ENCODE measurements around the gene COMT. TPM values are rescaled to one million over a fixed set of nuclear protein-coding genes. Genes with fewer than 3 reads are reported as not detected.

Gene COMT
- total RNA-seq, 1 experiment from 2014 or later: 108 TPM

- CTCF ChIA-PET: no interaction called here
- H3K36me3 ChIP-seq (ENCODE audit: control insufficient read depth, insufficient read depth, low read length): no peaks in the 10 kb centered on the region; the same call in 1 of the 2 replicates
- intact Hi-C loops (cut with micrococcal nuclease; ENCODE audit: unreplicated experiment): no loop called here
- no peaks in the 10 kb centered on the region for H3K9me3 ChIP-seq (ENCODE audit: control insufficient read depth, insufficient read depth, low read depth, low read length)
- H3K4me3 ChIP-seq (ENCODE audit: low read depth in 2 of 2, low read length in 2 of 2): no peak overlapping the region
- DNase-seq (ENCODE audit: low read depth, low spot score) (no peak), ATAC-seq (no peak)
- TF ChIP-seq POLR2AphosphoS5 (IDR thresholded peaks at IDR 0.05; ENCODE audit: low read depth, low read length) (no peak), SIN3A (IDR thresholded peaks at IDR 0.05; ENCODE audit: borderline replicate concordance, insufficient read depth, low read depth, low read length) (no peak)
- no TSS peak for BruUV-seq (replicated peaks)
- POLR2A ChIA-PET: no interaction called here
- peaks cover 5% of the 10 kb centered on the region; the same call in 1 of the 2 replicates for H3K4me1 ChIP-seq (ENCODE audit: control insufficient read depth, insufficient read depth, low read length)
- in situ Hi-C loops (cut with HindIII; ENCODE audit: low pct_unique_long_range_greater_than_20kb, low sequenced_read_pairs): no loop called here
- H3K27me3 ChIP-seq (ENCODE audit: control insufficient read depth, insufficient read depth, low read length): no peaks in the 10 kb centered on the region
- no peak overlapping the region for H3K27ac ChIP-seq (ENCODE audit: low read length)
Measured at GRCh38 chr22:19936513-19936912, 5.1 kb upstream of the COMT start.

- in situ Hi-C loops (cut with HindIII; ENCODE audit: low pct_unique_long_range_greater_than_20kb, low sequenced_read_pairs): no loop called here
- BruUV-seq (replicated peaks): no TSS peak
Measured at GRCh38 chr22:19937616-19938473, 3.7 kb upstream of the COMT start.

More at GRCh38 chr22:19937616-19938473, 3.7 kb upstream of the COMT start:
- intact Hi-C loops (cut with micrococcal nuclease; ENCODE audit: unreplicated experiment): no loop called here
- peaks cover 5% of the 10 kb centered on the region; the same call in 1 of the 2 replicates for H3K36me3 ChIP-seq (ENCODE audit: control insufficient read depth, insufficient read depth, low read length)
- H3K9me3 ChIP-seq (ENCODE audit: control insufficient read depth, insufficient read depth, low read depth, low read length): no peaks in the 10 kb centered on the region
- no peak overlapping the region for H3K4me3 ChIP-seq (ENCODE audit: low read depth in 2 of 2, low read length in 2 of 2)
- peaks cover 8% of the 10 kb centered on the region for H3K4me1 ChIP-seq (ENCODE audit: control insufficient read depth, insufficient read depth, low read length)
- H3K27ac ChIP-seq (ENCODE audit: low read length): no peak overlapping the region
- TF ChIP-seq SIN3A (IDR thresholded peaks at IDR 0.05; ENCODE audit: borderline replicate concordance, insufficient read depth, low read depth, low read length) (no peak), TCF7L2 (IDR thresholded peaks at IDR 0.05; ENCODE audit: low read depth, low read length) (no peak), REST (IDR thresholded peaks at IDR 0.05; ENCODE audit: insufficient read depth in 1 of 2, low read depth in 2 of 2, low read length in 1 of 2) (no peak), CTCF (IDR thresholded peaks at IDR 0.05) (no peak), POLR2AphosphoS5 (IDR thresholded peaks at IDR 0.05; ENCODE audit: low read depth, low read length) (no peak)
- no peak for DNase-seq (ENCODE audit: low read depth, low spot score)
- no peaks in the 10 kb centered on the region for H3K27me3 ChIP-seq (ENCODE audit: control insufficient read depth, insufficient read depth, low read length)
- ATAC-seq: no peak
- POLR2A ChIA-PET: no interaction called here
- CTCF ChIA-PET: no interaction called here

Data from Panc1 (cell line).